Esophagus muscularis mucosa (tissue), 4 donors: ENCODE results near the gene TOR1B. TPM values are rescaled to one million over a fixed set of nuclear protein-coding genes. Genes with fewer than 3 reads are reported as not detected.
"Not testable (repeated sequence)": the region's sequence is repeated elsewhere in the genome, so short reads cannot be mapped to it uniquely, and the experiment has no call there.

Source experiments
- DNase-seq: peaks from one replicate; pipeline ENCODE4 v3.0.0-alpha.2; 2017; ENCODE audit errors: extremely low spot score
- H3K27ac ChIP-seq, 4 donors: fragments of 200-600 bp; sonication (generic); replicated peaks in 1 of 4; 1 replicate in 3 of 4; 2 replicates in 1 of 4; pipeline ENCODE4 v1.5.1; 2016 to 2019; ENCODE audit warnings: mild to moderate bottlenecking in 1 of 4
- H3K27me3 ChIP-seq, 4 donors: fragments of 200-600 bp; sonication (generic); one replicate each; pipeline versions ENCODE4 v1.5.1 to v1.6.0; 2016 to 2019
- H3K36me3 ChIP-seq, 4 donors: fragments of 200-600 bp; sonication (generic); one replicate each; pipeline ENCODE4 v1.5.1; 2016 to 2019
- H3K4me1 ChIP-seq, 4 donors: fragments of 200-600 bp; sonication (generic); one replicate each; pipeline ENCODE4 v1.5.1; 2016 to 2019
- H3K4me3 ChIP-seq, 4 donors: fragments of 200-600 bp; sonication (generic); 1 replicate in 2 of 4; 2 replicates in 2 of 4; pipeline ENCODE4 v1.5.1; 2016 to 2019; ENCODE audit warnings: mild to moderate bottlenecking in 4 of 4, moderate library complexity in 1 of 4
- H3K9me3 ChIP-seq, 4 donors: fragments of 200-600 bp; sonication (generic); 1 replicate in 3 of 4; 2 replicates in 1 of 4; pipeline ENCODE4 v1.5.1; 2016 to 2019
- EP300 ChIP-seq: sonication (generic); formaldehyde crosslinking; IDR thresholded peaks from one replicate; pipeline ENCODE4 v1.6.1; 2017; ENCODE audit warnings: antibody characterized with exemption
- POLR2A ChIP-seq: fragments of 450-650 bp; IDR thresholded peaks from one replicate; pipeline ENCODE4 v1.6.1; 2017; ENCODE audit warnings: antibody characterized with exemption, moderate library complexity, mild to moderate bottlenecking, low read depth
- POLR2AphosphoS5 ChIP-seq, 2 donors: sonication (generic); formaldehyde crosslinking; IDR thresholded peaks; one replicate each; pipeline ENCODE4 v1.6.1; 2017; ENCODE audit warnings: antibody characterized with exemption in 2 of 2
- WGBS: methylation state at CpG from one replicate; pipeline ENCODE4 v1.1.5; 2018; 5-methylcytosine and 5-hydroxymethylcytosine counted together
- intact Hi-C: fragments of 100-400 bp; cut with DNase I; formaldehyde crosslinking; loops from one replicate; pipeline ENCODE4 v1.15.1; 2023
- total RNA-seq, 4 donors: library from RNA; depleted of rRNA; stranded (reverse); fragments of >200 nt; gene quantifications; one replicate each; pipeline versions ENCODE4 v1.1.0 to v1.2.1, GENCODE V29; 2016
- TF ChIP-seq, protein P1 (sequence below), 3 experiments: fragments of 200-600 bp in 2 of 3; fragments of 450-650 bp in 1 of 3; sonication (generic) in 2 of 3; IDR thresholded peaks; one replicate each; pipeline ENCODE4 v1.5.1; 2017 to 2019; ENCODE audit warnings: antibody characterized with exemption in 3 of 3, mild to moderate bottlenecking in 2 of 3, moderate library complexity in 1 of 3

Gene TOR1B
- total RNA-seq, 4 donors from 2014 or later, result 24.5 to 29.0 (median 26.0) TPM

DNA sequence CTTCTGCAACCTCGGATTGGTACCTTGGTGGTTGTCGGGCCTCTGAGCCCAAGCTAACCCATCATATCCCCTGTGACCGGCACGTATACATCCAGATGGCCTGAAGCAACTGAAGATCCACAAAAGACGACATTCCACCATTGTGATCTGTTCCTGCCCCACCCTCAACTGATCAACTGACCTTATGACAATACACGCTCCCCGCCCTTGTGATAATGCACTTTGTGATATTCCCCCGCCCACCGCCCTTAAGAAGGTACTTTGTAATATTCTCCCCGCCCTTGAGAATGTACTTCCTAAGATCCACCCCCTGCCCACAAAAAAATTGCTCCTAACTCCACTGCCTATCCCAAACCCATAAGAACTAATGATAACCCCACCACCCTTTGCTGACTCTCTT lies 16.5 kb upstream of the TOR1B start:
- Histone ChIP-seq H3K4me3 (no peak overlapping the region), H3K27ac (no peak overlapping the region), H3K36me3 (no peaks in the 10 kb centered on the region), H3K9me3 (no peaks in the 10 kb centered on the region), H3K4me1 (peaks cover 0 to 13% (median 3%) of the 10 kb centered on the region in 4 donors), H3K27me3 (peaks cover 0 to 11% (median 0%) of the 10 kb centered on the region in 4 donors)
- TF ChIP-seq POLR2AphosphoS5 (IDR thresholded peaks at IDR 0.05) (no peak), EP300 (no peak), POLR2A (no peak)
- TF ChIP-seq, protein P1, sequence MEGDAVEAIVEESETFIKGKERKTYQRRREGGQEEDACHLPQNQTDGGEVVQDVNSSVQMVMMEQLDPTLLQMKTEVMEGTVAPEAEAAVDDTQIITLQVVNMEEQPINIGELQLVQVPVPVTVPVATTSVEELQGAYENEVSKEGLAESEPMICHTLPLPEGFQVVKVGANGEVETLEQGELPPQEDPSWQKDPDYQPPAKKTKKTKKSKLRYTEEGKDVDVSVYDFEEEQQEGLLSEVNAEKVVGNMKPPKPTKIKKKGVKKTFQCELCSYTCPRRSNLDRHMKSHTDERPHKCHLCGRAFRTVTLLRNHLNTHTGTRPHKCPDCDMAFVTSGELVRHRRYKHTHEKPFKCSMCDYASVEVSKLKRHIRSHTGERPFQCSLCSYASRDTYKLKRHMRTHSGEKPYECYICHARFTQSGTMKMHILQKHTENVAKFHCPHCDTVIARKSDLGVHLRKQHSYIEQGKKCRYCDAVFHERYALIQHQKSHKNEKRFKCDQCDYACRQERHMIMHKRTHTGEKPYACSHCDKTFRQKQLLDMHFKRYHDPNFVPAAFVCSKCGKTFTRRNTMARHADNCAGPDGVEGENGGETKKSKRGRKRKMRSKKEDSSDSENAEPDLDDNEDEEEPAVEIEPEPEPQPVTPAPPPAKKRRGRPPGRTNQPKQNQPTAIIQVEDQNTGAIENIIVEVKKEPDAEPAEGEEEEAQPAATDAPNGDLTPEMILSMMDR (IDR thresholded peaks at IDR 0.05), result no peak
- 84% methylated on average over 10 of the region's 10 CpGs for WGBS
- no peak for DNase-seq
- intact Hi-C loops, result loop anchor here (5.0 kb wide), 1 partner anchor 654 kb away; no protein-coding TSS in a partner anchor

DNA sequence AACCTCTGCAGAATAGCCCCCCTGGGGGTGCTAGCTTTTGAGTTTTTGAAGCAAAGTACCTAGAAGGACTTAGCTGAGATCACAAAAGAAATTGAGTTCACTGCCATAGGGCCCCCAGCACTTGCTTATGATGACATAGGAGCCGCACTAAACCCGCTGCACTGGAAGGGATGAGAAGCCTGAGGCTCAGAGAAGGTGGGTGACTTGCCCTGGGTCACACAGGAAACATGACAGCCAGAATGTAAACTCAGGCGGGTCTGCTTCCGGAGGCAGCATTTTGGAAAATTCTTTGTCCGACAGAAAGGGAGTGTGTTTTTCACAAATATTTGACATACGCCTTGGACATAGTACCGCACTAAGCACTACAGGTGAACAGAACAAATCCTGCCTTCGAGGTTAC lies 8.4 kb upstream of the TOR1B start:
- Histone ChIP-seq H3K27me3 (peaks cover 0 to 19% (median 0%) of the 10 kb centered on the region in 4 donors), H3K27ac (no peak overlapping the region), H3K4me1 (peaks cover 0 to 7% (median 3%) of the 10 kb centered on the region in 4 donors), H3K4me3 (no peak overlapping the region), H3K36me3 (no peaks in the 10 kb centered on the region), H3K9me3 (no peaks in the 10 kb centered on the region)
- intact Hi-C loops, result no loop called here
- 86% methylated on average over 8 of the region's 8 CpGs for WGBS
- TF ChIP-seq, protein P1 (IDR thresholded peaks at IDR 0.05), result no peak
- no peak for TF ChIP-seq POLR2AphosphoS5 (IDR thresholded peaks at IDR 0.05)
- no peak for TF ChIP-seq EP300
- TF ChIP-seq POLR2A, result no peak
- no peak for DNase-seq

DNA sequence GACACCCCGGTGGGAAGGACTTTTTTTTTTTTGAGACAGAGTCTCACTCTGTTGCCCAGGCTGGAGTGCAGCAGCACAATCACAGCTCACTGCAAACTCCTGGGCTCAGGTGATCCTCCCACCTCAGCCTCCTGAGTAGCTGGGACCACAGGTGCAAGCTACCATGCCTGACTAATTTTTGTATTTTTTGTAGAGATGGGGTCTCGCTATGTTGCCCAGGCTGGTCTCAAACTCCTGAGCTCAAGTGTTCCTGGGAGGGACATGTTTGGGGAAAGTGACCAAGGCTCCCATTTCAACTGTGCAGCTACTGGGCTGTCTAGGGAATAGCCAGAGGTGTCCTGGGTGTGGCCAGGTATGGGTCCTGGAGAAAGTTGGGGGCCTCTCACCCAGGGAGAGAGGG lies 7.0 kb upstream of the TOR1B start:
- WGBS, result 80% methylated on average over 2 of the region's 2 CpGs
- DNase-seq, H3K4me1 ChIP-seq, H3K4me3 ChIP-seq, H3K27ac ChIP-seq, H3K36me3 ChIP-seq, H3K9me3 ChIP-seq, intact Hi-C loops: not testable (repeated sequence)
- H3K27me3 ChIP-seq, result peaks cover 0 to 19% (median 0%) of the 10 kb centered on the region in 4 donors

DNA sequence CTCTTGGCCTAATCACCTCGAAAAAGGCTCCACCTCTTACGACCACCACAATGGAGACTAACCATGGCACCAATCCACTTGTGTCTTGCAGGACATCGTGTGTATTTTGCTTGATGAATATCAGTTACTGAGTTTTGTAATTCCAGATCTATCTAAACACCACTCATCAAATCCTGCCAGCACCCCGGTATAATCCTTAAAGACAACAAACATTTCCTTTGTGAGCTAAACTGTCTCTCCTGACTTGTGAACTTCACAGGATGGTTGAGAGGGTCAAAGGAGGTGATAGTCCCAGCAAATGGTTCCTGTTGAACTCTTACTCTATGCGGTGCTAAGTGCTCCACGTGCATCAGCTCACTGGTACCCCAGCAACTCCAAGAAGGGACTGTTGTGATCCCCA lies 4.0 kb upstream of the TOR1B start:
- Histone ChIP-seq H3K27ac (no peak overlapping the region), H3K4me3 (no peak overlapping the region), H3K4me1 (peaks cover 4 to 6% (median 5%) of the 10 kb centered on the region in 4 donors), H3K9me3 (no peaks in the 10 kb centered on the region), H3K36me3 (no peaks in the 10 kb centered on the region), H3K27me3 (peaks cover 0 to 18% (median 0%) of the 10 kb centered on the region in 4 donors)
- WGBS, result 40% methylated on average over 5 of the region's 6 CpGs
- DNase-seq, result no peak
- TF ChIP-seq POLR2A (no peak), POLR2AphosphoS5 (IDR thresholded peaks at IDR 0.05) (no peak), EP300 (no peak)
- TF ChIP-seq, protein P1 (IDR thresholded peaks at IDR 0.05), result no peak
- intact Hi-C loops, result no loop called here

DNA sequence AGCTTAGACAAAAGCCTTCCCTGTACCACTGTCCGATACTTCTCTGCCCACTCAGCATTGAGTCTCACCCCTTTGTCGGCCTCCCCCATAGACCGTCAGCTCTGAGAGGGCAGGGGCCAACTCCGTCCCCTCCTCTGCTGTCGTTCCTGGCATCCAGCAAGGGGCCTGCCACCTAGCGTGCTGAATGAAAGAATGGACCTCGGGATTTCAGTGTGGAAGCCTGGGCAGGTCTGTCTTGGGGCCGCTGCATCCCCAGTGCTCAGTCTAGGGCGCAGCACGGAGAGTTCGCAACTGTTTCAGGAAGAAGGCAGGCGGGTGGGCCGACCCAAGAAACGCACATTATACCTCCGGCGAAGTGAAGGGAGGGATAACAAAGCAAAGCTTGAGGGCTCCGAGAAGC lies 1.5 kb upstream of the TOR1B start:
- H3K4me1 ChIP-seq, result peaks cover 10 to 29% (median 20%) of the 10 kb centered on the region in 4 donors
- no peak overlapping the region for H3K4me3 ChIP-seq
- no peaks in the 10 kb centered on the region for H3K27me3 ChIP-seq
- intact Hi-C loops, result no loop called here
- WGBS, result 84% methylated on average over 17 of the region's 17 CpGs
- no peaks in the 10 kb centered on the region for H3K9me3 ChIP-seq
- no peak overlapping the region for H3K27ac ChIP-seq
- H3K36me3 ChIP-seq, result peaks cover 0 to 13% (median 4%) of the 10 kb centered on the region in 4 donors
- no peak for DNase-seq
- TF ChIP-seq POLR2A (no peak), POLR2AphosphoS5 (IDR thresholded peaks at IDR 0.05) (no peak), EP300 (no peak)
- TF ChIP-seq, protein P1 (IDR thresholded peaks at IDR 0.05), result no peak
